Measurements from ENCODE around the gene ADAT1. TPM values are rescaled to one million over a fixed set of nuclear protein-coding genes. Genes with fewer than 3 reads are reported as not detected.

Gene ADAT1
- total RNA-seq, 1 experiment from 2014 or later: 60.2 TPM

DNA sequence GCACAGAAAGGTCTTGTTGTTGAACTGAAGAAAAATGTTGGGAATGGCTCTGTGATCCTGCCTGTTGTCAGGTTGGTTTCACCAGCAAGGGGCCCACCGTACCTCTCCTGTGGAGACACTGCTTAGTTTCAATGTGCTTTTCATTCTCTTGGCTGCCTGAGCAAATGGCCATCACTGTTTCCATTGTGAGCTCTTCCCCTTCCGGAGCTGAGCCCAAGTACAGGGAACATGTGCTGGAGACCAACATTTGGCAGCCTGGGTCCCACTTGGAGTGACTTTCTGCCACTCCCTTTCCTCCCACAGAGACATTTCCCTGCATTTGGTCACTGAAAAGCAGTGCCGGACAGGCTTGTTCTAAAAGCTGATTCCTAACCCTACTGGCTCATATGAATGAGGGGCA is 33.8 kb downstream of the ADAT1 start:
- no peak for DNase-seq (ENCODE audit: unreplicated experiment)
- ChIA-PET POLR2A (interaction anchor here (0.8 kb wide), 1 partner anchor 156 kb away, joined by 3 read pairs; no protein-coding TSS in a partner anchor), CTCF (interaction anchor here (0.7 to 1.3 kb wide), 2 partner anchors 30 to 73 kb away, joined by 3 to 4 read pairs; no protein-coding TSS in a partner anchor)
- Mint-ChIP-seq H3K9me3 (ENCODE audit: unreplicated experiment) (no peaks in the 10 kb centered on the region), H3K4me3 (ENCODE audit: unreplicated experiment) (no peak overlapping the region), H3K27me3 (ENCODE audit: insufficient read depth, unreplicated experiment) (no peaks in the 10 kb centered on the region), H3K36me3 (ENCODE audit: insufficient read depth, unreplicated experiment) (peaks cover 13% of the 10 kb centered on the region), H3K4me1 (ENCODE audit: insufficient read depth, unreplicated experiment) (peaks cover 4% of the 10 kb centered on the region), H3K27ac (ENCODE audit: low read depth, unreplicated experiment) (no peak overlapping the region)
- intact Hi-C loops (cut with micrococcal nuclease): no loop called here
- TF ChIP-seq, protein P1, sequence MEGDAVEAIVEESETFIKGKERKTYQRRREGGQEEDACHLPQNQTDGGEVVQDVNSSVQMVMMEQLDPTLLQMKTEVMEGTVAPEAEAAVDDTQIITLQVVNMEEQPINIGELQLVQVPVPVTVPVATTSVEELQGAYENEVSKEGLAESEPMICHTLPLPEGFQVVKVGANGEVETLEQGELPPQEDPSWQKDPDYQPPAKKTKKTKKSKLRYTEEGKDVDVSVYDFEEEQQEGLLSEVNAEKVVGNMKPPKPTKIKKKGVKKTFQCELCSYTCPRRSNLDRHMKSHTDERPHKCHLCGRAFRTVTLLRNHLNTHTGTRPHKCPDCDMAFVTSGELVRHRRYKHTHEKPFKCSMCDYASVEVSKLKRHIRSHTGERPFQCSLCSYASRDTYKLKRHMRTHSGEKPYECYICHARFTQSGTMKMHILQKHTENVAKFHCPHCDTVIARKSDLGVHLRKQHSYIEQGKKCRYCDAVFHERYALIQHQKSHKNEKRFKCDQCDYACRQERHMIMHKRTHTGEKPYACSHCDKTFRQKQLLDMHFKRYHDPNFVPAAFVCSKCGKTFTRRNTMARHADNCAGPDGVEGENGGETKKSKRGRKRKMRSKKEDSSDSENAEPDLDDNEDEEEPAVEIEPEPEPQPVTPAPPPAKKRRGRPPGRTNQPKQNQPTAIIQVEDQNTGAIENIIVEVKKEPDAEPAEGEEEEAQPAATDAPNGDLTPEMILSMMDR (IDR thresholded peaks at IDR 0.05; ENCODE audit: unreplicated experiment): no peak
- BruUV-seq (replicated peaks): no TSS peak

GRCh38 chr16:75588716-75589115 is 34.4 kb downstream of the ADAT1 start:
- H3K27me3 Mint-ChIP-seq (ENCODE audit: insufficient read depth, unreplicated experiment): no peaks in the 10 kb centered on the region
- CTCF ChIA-PET: interaction anchor here (0.5 to 1.3 kb wide), 4 partner anchors 27 to 186 kb away, joined by 3 to 4 read pairs (median 4); no protein-coding TSS in a partner anchor
- H3K27ac Mint-ChIP-seq (ENCODE audit: low read depth, unreplicated experiment): no peak overlapping the region
- POLR2A ChIA-PET: interaction anchor here (0.8 to 1.0 kb wide), 2 partner anchors 21 to 155 kb away, joined by 3 read pairs; no protein-coding TSS in a partner anchor
- DNase-seq (ENCODE audit: unreplicated experiment): no peak
- TF ChIP-seq, protein P1 (IDR thresholded peaks at IDR 0.05; ENCODE audit: unreplicated experiment): no peak
- no peaks in the 10 kb centered on the region for H3K9me3 Mint-ChIP-seq (ENCODE audit: unreplicated experiment)
- no TSS peak for BruUV-seq (replicated peaks)
- no peak overlapping the region for H3K4me3 Mint-ChIP-seq (ENCODE audit: unreplicated experiment)
- H3K36me3 Mint-ChIP-seq (ENCODE audit: insufficient read depth, unreplicated experiment): peaks cover 13% of the 10 kb centered on the region
- intact Hi-C loops (cut with micrococcal nuclease): no loop called here
- no peaks in the 10 kb centered on the region for H3K4me1 Mint-ChIP-seq (ENCODE audit: insufficient read depth, unreplicated experiment)

DNA sequence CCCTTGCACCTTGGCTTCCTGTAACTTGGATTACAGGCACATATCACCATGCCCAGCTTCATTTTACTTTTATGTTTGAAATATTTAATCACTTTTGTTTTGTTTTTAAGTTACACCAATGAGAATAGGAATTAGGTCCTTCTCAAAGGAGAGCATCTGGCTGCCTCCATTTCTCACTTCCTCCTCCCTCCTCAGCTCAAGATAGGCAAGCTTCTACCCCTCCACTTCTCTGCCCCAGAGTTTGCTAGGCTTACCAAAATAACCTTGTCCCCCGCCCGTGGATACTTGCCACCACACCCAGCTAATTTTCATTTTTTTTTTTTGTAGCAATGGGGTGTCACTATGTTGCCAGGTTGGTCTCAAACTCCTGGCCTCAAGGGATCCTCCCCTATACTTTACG is 39.0 kb downstream of the ADAT1 start:
- Mint-ChIP-seq H3K4me3 (ENCODE audit: unreplicated experiment) (no peak overlapping the region), H3K4me1 (ENCODE audit: insufficient read depth, unreplicated experiment) (no peaks in the 10 kb centered on the region), H3K27me3 (ENCODE audit: insufficient read depth, unreplicated experiment) (no peaks in the 10 kb centered on the region), H3K9me3 (ENCODE audit: unreplicated experiment) (no peaks in the 10 kb centered on the region), H3K36me3 (ENCODE audit: insufficient read depth, unreplicated experiment) (peaks cover 28% of the 10 kb centered on the region), H3K27ac (ENCODE audit: low read depth, unreplicated experiment) (peak overlapping the region; percentile 3)
- CTCF ChIA-PET: interaction anchor here (0.7 kb wide), 2 partner anchors 107 to 112 kb away, joined by 3 read pairs; no protein-coding TSS in a partner anchor
- TF ChIP-seq, protein P1 (IDR thresholded peaks at IDR 0.05; ENCODE audit: unreplicated experiment): no peak
- BruUV-seq (replicated peaks): no TSS peak
- no peak for DNase-seq (ENCODE audit: unreplicated experiment)
- intact Hi-C loops (cut with micrococcal nuclease): no loop called here
- POLR2A ChIA-PET: interaction anchor here (0.8 to 1.0 kb wide), 3 partner anchors 10 to 17 kb away, joined by 3 to 7 read pairs (median 3); no protein-coding TSS in a partner anchor

DNA sequence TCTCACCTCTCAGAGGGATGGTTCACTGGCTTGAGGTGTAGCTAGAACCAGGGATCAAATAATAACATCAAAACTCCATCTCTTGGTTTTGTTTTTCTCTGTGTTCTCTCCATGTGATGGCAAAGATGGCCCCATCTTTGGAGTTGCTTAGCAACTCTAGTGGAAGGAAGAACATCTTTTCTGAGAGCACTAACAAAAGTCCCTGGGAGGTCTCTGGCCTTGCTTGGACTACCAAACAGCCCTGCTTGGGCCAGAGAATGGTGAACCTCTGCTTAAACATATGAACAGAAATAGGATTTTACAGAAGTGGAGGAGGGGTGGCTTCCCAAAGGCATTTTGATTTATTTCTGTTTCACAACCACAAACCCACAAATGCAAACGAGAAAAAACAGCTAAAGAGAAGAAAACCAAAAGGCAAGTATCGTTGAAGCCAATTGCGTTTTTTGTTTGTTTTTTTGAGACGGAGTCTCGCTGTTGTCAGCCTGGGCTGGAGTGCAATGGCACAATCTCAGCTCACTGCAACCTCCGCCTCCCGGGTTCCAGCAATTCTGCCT is 43.7 kb downstream of the ADAT1 start:
- Mint-ChIP-seq H3K4me1 (ENCODE audit: insufficient read depth, unreplicated experiment) (no peaks in the 10 kb centered on the region), H3K4me3 (ENCODE audit: unreplicated experiment) (no peak overlapping the region), H3K27me3 (ENCODE audit: insufficient read depth, unreplicated experiment) (no peaks in the 10 kb centered on the region), H3K36me3 (ENCODE audit: insufficient read depth, unreplicated experiment) (peaks cover 58% of the 10 kb centered on the region), H3K27ac (ENCODE audit: low read depth, unreplicated experiment) (no peak overlapping the region), H3K9me3 (ENCODE audit: unreplicated experiment) (no peaks in the 10 kb centered on the region)
- no peak for DNase-seq (ENCODE audit: unreplicated experiment)
- CTCF ChIA-PET: interaction anchor here (0.7 to 1.0 kb wide), 2 partner anchors 13 to 114 kb away, joined by 3 to 4 read pairs; no protein-coding TSS in a partner anchor
- POLR2A ChIA-PET: interaction anchor here (0.9 to 6.6 kb wide), 2 partner anchors 12 to 62 kb away, joined by 3 to 34 read pairs; partner anchors contain the start of gene GABARAPL2
- TF ChIP-seq, protein P1 (IDR thresholded peaks at IDR 0.05; ENCODE audit: unreplicated experiment): no peak
- intact Hi-C loops (cut with micrococcal nuclease): no loop called here
- BruUV-seq (replicated peaks): no TSS peak
